Motor neuron (in vitro differentiated cells): ENCODE measurements around the gene SPRED3. TPM values are rescaled to one million over a fixed set of nuclear protein-coding genes. Genes with fewer than 3 reads are reported as not detected.

Experiments
- ATAC-seq, 8 experiments: fragments of 200-7000 bp; cut with Tn5 transposase; replicated peaks in 6 of 8; 2 replicates each; pipeline ENCODE4 v1.8.0; 2021; ENCODE audit warnings: mild to moderate bottlenecking in 8 of 8, moderate library complexity in 8 of 8
- H3K27ac ChIP-seq, 2 donors: fragments of 250-450 bp; sonication (Bioruptor Pico); 2 replicates each; pipeline ENCODE4 v1.9.0; 2021; ENCODE audit warnings: antibody characterized with exemption in 2 of 2, mild to moderate bottlenecking in 2 of 2, moderate library complexity in 1 of 2
- H3K4me1 ChIP-seq, 2 donors: fragments of 250-450 bp; sonication (Bioruptor Pico); replicated peaks in 1 of 2; 2 replicates each; pipeline ENCODE4 v1.6.1; 2021; ENCODE audit warnings: antibody characterized with exemption in 2 of 2, mild to moderate bottlenecking in 2 of 2, moderate library complexity in 1 of 2
- H3K4me3 ChIP-seq, 5 donors: fragments of 250-450 bp; sonication (Bioruptor Pico); 2 replicates each; pipeline ENCODE4 v1.9.0; 2021; ENCODE audit warnings: antibody characterized with exemption in 5 of 5, mild to moderate bottlenecking in 5 of 5, moderate library complexity in 4 of 5
- WGBS, 10 experiments: fragments of 450-650 bp; shearing (Covaris generic); methylation state at CpG; one replicate each; pipeline ENCODE4 v1.0.0; 2022; 5-methylcytosine and 5-hydroxymethylcytosine counted together
- in situ Hi-C, 9 experiments: fragments of 400-800 bp; cut with MboI; loops; one replicate each; pipeline ENCODE4 v1.15.0; 2021; ENCODE audit warnings: low sequenced_read_pairs in 9 of 9, low pct_unique_long_range_greater_than_20kb in 2 of 9; ENCODE audit not compliant: unreplicated experiment in 9 of 9
- total RNA-seq, 8 experiments: library from RNA; unstranded; fragments of 300-600 nt; gene quantifications; 2 replicates each; pipeline versions ENCODE4 v1.2.3 to v1.2.4, GENCODE V29; 2022

Gene SPRED3
- total RNA-seq, 8 experiments from 2014 or later, result 0.87 to 7.6 (median 3.8) TPM

DNA sequence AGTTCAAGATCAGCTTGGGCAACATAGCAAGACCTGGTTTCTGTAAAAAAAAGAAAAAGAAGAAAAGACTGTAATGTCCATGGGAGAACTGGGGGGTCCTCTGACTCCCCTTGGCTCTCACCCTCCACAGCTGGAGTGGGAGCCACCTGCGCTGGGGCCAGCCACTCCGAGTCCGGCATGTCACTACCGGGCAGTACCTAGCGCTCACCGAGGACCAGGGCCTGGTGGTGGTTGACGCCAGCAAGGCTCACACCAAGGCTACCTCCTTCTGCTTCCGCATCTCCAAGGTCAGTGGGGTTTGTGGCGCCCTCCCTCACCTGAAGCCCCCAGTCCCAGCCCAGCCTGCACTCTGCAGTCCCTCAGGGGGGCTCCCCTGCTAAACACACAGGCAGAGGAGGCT is 59.7 kb downstream of the SPRED3 start:
- H3K4me3 ChIP-seq, result no peak overlapping the region
- WGBS, 10 experiments, result 25 to 95% (median 73%) methylated on average over 2 to 3 of the region's 9 CpGs; no CpG with 5 or more reads in 7 of the 10 experiments
- no peaks in the 10 kb centered on the region for H3K4me1 ChIP-seq
- in situ Hi-C loops, result no loop called here
- ATAC-seq, result no peak
- H3K27ac ChIP-seq, result no peak overlapping the region

Other genes starting within 250 kb of the SPRED3 start
- gene DPF1, start 164.5 kb upstream of the SPRED3 start, total RNA-seq, result 10 to 100 TPM in 5 of 8 experiments, 1 to 10 TPM in 3; 1.3 to 60.4 (median 25.9) TPM
- gene PPP1R14A, start 132.3 kb upstream of the SPRED3 start, total RNA-seq, result 10 to 100 TPM in 2 of 8 experiments, 1 to 10 TPM in 4, not detected in 2; 1.2 to 12.1 (median 4.5) TPM
- 10 to 100 TPM in 5 of 8 experiments, 1 to 10 TPM in 1, under 1 TPM in 2; 0.59 to 46.2 (median 24.6) TPM for gene SPINT2, start 124.1 kb upstream of the SPRED3 start, total RNA-seq
- 1 to 10 TPM in 1 of 8 experiments, not detected in 7; 2.4 TPM for gene C19orf33, start 84.4 kb upstream of the SPRED3 start, total RNA-seq
- gene YIF1B, start 72.8 kb upstream of the SPRED3 start, total RNA-seq, result 100 to 1,000 TPM in 2 of 8 experiments, 10 to 100 TPM in 6; 38.3 to 283 (median 81.1) TPM
- gene KCNK6, start 68.9 kb upstream of the SPRED3 start, total RNA-seq, result 1 to 10 TPM in 3 of 8 experiments, under 1 TPM in 5; 0.38 to 5.7 (median 0.65) TPM
- gene CATSPERG, start 52.9 kb upstream of the SPRED3 start, total RNA-seq, result 10 to 100 TPM in 2 of 8 experiments, 1 to 10 TPM in 6; 1.6 to 14.5 (median 4.4) TPM
- gene PSMD8, start 14.1 kb upstream of the SPRED3 start, total RNA-seq, result 100 to 1,000 TPM; 165 to 302 (median 214) TPM
- 1 to 10 TPM in 6 of 8 experiments, under 1 TPM in 2; 0.41 to 3.2 (median 1.5) TPM for gene GGN, start 663 bp upstream of the SPRED3 start, total RNA-seq
- gene FAM98C, start 14.4 kb downstream of the SPRED3 start, total RNA-seq, result 10 to 100 TPM in 6 of 8 experiments, 1 to 10 TPM in 2; 7.8 to 13.6 (median 12.2) TPM
- under 1 TPM; 0.09 to 0.66 (median 0.32) TPM for gene RASGRP4, start 37.5 kb downstream of the SPRED3 start, total RNA-seq
- gene RYR1, start 45.0 kb downstream of the SPRED3 start, total RNA-seq, result 1 to 10 TPM; 1.4 to 4.7 (median 1.8) TPM
- gene MAP4K1, start 229.3 kb downstream of the SPRED3 start, total RNA-seq, result 1 to 10 TPM; 1.4 to 8.6 (median 2.1) TPM
- 100 to 1,000 TPM; 285 to 408 (median 333) TPM for gene EIF3K, start 230.5 kb downstream of the SPRED3 start, total RNA-seq